OCI-LY3 (cell line): ENCODE data around the gene PLAC8L1.
"Not testable (repeated sequence)": the region's sequence is repeated elsewhere in the genome, so short reads cannot be mapped to it uniquely, and the experiment has no call there.

Experiments
- H2AFZ ChIP-seq: fragments of 200-600, 300-600 bp; shearing (Covaris generic); 2 replicates; pipeline ENCODE4 v1.6.0; 2014; ENCODE audit warnings: antibody characterized with exemption, low read depth, low read length
- H3K27ac ChIP-seq: fragments of 200-600, 300-600 bp; sonication (generic); 2 replicates; pipeline ENCODE4 v1.5.1; 2014; ENCODE audit warnings: mild to moderate bottlenecking, low read length, moderate library complexity, mixed read lengths
- H3K27me3 ChIP-seq: fragments of 200-600, 300-600 bp; sonication (generic); 2 replicates; pipeline ENCODE4 v1.6.1; 2014; ENCODE audit warnings: low read depth, low read length, mixed read lengths
- H3K36me3 ChIP-seq: fragments of 200-600, 300-600 bp; sonication (generic); replicated peaks from 2 replicates; pipeline ENCODE3; 2014; ENCODE audit warnings: low read depth, low read length, mixed read lengths
- H3K4me1 ChIP-seq: fragments of 300-600, 200-600 bp; sonication (generic); 2 replicates; pipeline ENCODE4 v1.6.1; 2014; ENCODE audit warnings: low read length, mixed read lengths
- H3K4me2 ChIP-seq: fragments of 200-600, 300-600 bp; sonication (generic); 2 replicates; pipeline ENCODE4 v1.6.1; 2014; ENCODE audit warnings: low read length, mixed read lengths
- H3K4me3 ChIP-seq: fragments of 300-600, 200-600 bp; sonication (generic); 2 replicates; pipeline ENCODE4 v1.5.1; 2014; ENCODE audit warnings: antibody characterized with exemption, mild to moderate bottlenecking, low read length, moderate library complexity
- H3K79me2 ChIP-seq: fragments of 300-600, 200-600 bp; shearing (Covaris generic); 2 replicates; pipeline ENCODE4 v1.6.1; 2014; ENCODE audit warnings: mild to moderate bottlenecking, low read length, mixed read lengths
- H3K9ac ChIP-seq: fragments of 300-600, 200-600 bp; shearing (Covaris generic); 2 replicates; pipeline ENCODE4 v1.6.0; 2014; ENCODE audit warnings: mild to moderate bottlenecking, low read length, moderate library complexity
- H3K9me3 ChIP-seq: fragments of 200-600, 300-600 bp; shearing (Covaris generic); 2 replicates; pipeline ENCODE4 v1.6.1; 2014; ENCODE audit warnings: low read length, mixed read lengths; ENCODE audit not compliant: insufficient read depth
- H4K20me1 ChIP-seq: fragments of 200-600, 300-600 bp; sonication (generic); 2 replicates; pipeline ENCODE4 v1.6.1; 2016; ENCODE audit warnings: low read length, mixed read lengths; ENCODE audit not compliant: insufficient read depth
- EZH2phosphoT487 ChIP-seq: fragments of 200-600 bp; shearing (Covaris generic); IDR thresholded peaks from 2 replicates; pipeline ENCODE4 v1.6.1; 2018; ENCODE audit warnings: antibody characterized with exemption, mixed run types, low read depth
- TF ChIP-seq, protein P1 (sequence below): fragments of 200-600, 300-600 bp; sonication (generic); IDR thresholded peaks from 2 replicates; pipeline ENCODE4 v1.5.1; 2014; ENCODE audit warnings: antibody characterized with exemption, low read length, low read depth

The PLAC8L1 gene

GRCh38 chr5:146126068-146126467 lies 20.7 kb upstream of the PLAC8L1 start:
- H3K9ac ChIP-seq: no peak overlapping the region
- H3K36me3 ChIP-seq: peaks cover 34% of the 10 kb centered on the region
- H3K9me3 ChIP-seq: no peaks in the 10 kb centered on the region
- no peak overlapping the region for H3K4me2 ChIP-seq
- no peak overlapping the region for H2AFZ ChIP-seq
- H4K20me1 ChIP-seq: no peaks in the 10 kb centered on the region
- H3K27ac ChIP-seq: no peak overlapping the region
- H3K4me1 ChIP-seq: no peaks in the 10 kb centered on the region
- no peaks in the 10 kb centered on the region for H3K27me3 ChIP-seq
- TF ChIP-seq, protein P1, sequence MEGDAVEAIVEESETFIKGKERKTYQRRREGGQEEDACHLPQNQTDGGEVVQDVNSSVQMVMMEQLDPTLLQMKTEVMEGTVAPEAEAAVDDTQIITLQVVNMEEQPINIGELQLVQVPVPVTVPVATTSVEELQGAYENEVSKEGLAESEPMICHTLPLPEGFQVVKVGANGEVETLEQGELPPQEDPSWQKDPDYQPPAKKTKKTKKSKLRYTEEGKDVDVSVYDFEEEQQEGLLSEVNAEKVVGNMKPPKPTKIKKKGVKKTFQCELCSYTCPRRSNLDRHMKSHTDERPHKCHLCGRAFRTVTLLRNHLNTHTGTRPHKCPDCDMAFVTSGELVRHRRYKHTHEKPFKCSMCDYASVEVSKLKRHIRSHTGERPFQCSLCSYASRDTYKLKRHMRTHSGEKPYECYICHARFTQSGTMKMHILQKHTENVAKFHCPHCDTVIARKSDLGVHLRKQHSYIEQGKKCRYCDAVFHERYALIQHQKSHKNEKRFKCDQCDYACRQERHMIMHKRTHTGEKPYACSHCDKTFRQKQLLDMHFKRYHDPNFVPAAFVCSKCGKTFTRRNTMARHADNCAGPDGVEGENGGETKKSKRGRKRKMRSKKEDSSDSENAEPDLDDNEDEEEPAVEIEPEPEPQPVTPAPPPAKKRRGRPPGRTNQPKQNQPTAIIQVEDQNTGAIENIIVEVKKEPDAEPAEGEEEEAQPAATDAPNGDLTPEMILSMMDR: no peak
- TF ChIP-seq EZH2phosphoT487: no peak
- no peak overlapping the region for H3K4me3 ChIP-seq
- H3K79me2 ChIP-seq: no peaks in the 10 kb centered on the region

- Histone ChIP-seq H3K9me3 (no peaks in the 10 kb centered on the region), H3K9ac (no peak overlapping the region), H3K36me3 (peaks cover 42% of the 10 kb centered on the region), H3K27me3 (no peaks in the 10 kb centered on the region), H3K4me2 (no peak overlapping the region), H3K27ac (no peak overlapping the region), H3K79me2 (no peaks in the 10 kb centered on the region), H4K20me1 (no peaks in the 10 kb centered on the region), H2AFZ (no peak overlapping the region), H3K4me3 (no peak overlapping the region), H3K4me1 (no peaks in the 10 kb centered on the region)
- TF ChIP-seq, protein P1: no peak
- no peak for TF ChIP-seq EZH2phosphoT487
Observed at GRCh38 chr5:146124580-146124979, 19.2 kb upstream of the PLAC8L1 start.

GRCh38 chr5:146121451-146121850 lies 16.1 kb upstream of the PLAC8L1 start:
- peaks cover 46% of the 10 kb centered on the region for H3K36me3 ChIP-seq
- H3K27me3 ChIP-seq, H3K4me2 ChIP-seq: not testable (repeated sequence)

GRCh38 chr5:146118322-146118721 lies 12.9 kb upstream of the PLAC8L1 start:
- Histone ChIP-seq H3K79me2 (no peaks in the 10 kb centered on the region), H3K27me3 (no peaks in the 10 kb centered on the region), H3K9ac (no peak overlapping the region), H3K36me3 (peaks cover 39% of the 10 kb centered on the region), H3K4me2 (no peak overlapping the region), H3K4me3 (no peak overlapping the region), H3K27ac (no peak overlapping the region), H4K20me1 (peaks cover 9% of the 10 kb centered on the region; the same call in 1 of the 2 replicates), H3K4me1 (peaks cover 9% of the 10 kb centered on the region), H2AFZ (no peak overlapping the region), H3K9me3 (no peaks in the 10 kb centered on the region)
- TF ChIP-seq, protein P1: no peak
- TF ChIP-seq EZH2phosphoT487: no peak

More at GRCh38 chr5:146121451-146121850, 16.1 kb upstream of the PLAC8L1 start:
- not testable (repeated sequence) for H3K4me1 ChIP-seq, H3K79me2 ChIP-seq, H4K20me1 ChIP-seq, H3K4me3 ChIP-seq, H3K9me3 ChIP-seq, H3K9ac ChIP-seq, H3K27ac ChIP-seq, H2AFZ ChIP-seq

GRCh38 chr5:146117216-146117615 lies 11.8 kb upstream of the PLAC8L1 start:
- H3K9me3 ChIP-seq, H3K79me2 ChIP-seq, H3K4me2 ChIP-seq, H4K20me1 ChIP-seq, H3K27me3 ChIP-seq, H3K4me1 ChIP-seq, H3K27ac ChIP-seq, H3K4me3 ChIP-seq, H3K9ac ChIP-seq, H2AFZ ChIP-seq: not testable (repeated sequence)
- H3K36me3 ChIP-seq: peaks cover 34% of the 10 kb centered on the region
